Measurements from ENCODE around the gene DPP3.
A peak's percentile ranks its signal among the peaks of the same experiment; 100 is the strongest.

The DPP3 gene

DNA sequence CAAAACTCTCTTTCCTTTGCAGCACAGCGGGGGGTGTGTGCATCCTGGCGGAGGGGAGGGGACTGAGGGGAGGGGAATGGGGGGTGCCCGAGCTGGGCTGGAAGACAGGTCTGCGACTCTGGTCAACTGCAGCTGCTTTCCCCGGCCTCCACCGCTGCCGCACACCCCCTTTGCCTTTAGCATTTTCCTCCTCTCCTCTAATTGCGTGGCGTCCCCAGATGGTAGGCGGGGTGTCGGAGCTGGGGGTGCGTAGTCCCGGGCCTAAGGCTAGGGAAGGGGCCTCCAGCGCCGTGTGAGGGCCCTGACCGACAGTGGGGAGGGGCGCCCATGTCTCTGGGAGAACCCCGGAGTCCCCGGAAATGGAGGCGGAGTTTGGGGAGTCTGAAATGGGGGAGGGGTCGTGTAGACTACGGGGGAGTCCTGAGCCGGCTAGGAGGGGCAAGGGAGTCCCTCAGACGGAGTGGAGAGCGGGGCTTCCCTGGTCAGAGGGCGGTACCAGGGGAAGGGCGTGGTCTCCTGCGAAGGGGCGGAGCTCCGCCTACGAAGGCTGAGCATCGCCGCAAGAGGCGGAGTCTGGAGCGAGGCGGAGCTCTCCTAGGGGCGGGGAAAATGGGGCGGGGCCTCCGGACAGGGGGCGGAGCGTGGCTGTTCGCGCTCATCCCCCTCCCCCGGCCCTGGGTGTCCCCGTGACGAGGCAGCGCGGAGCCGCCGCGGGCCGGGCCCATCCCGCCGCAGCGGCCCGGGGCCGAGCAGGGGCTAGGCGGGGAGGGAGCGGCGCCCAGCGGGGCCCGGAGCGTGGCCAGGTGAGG is 13.8 kb upstream of the DPP3 start, which contains the start of gene PELI3:
Gene PELI3 (plus strand): TSS at position 681 of the 809 bp plus-strand sequence. CDS start 1,224 bp downstream, outside the sequence.
- Histone ChIP-seq H3K4me1 (ENCODE audit: control insufficient read depth, insufficient read depth, low read length) (peaks cover 6% of the 10 kb centered on the region), H3K27me3 (ENCODE audit: control insufficient read depth, insufficient read depth, low read length) (peaks cover 7% of the 10 kb centered on the region), H3K4me3 (ENCODE audit: low read length) (peak within 1 kb of the TSS; percentile 77), H3K36me3 (ENCODE audit: insufficient read depth, low read length) (no peaks in the 10 kb centered on the region), H3K9me3 (replicated peaks; ENCODE audit: low read length) (no peaks in the 10 kb centered on the region), H3K4me2 (ENCODE audit: low read length) (peak within 1 kb of the TSS; percentile 92), H3K9ac (ENCODE audit: low read depth, low read length) (peak within 1 kb of the TSS; percentile 82)

DNA sequence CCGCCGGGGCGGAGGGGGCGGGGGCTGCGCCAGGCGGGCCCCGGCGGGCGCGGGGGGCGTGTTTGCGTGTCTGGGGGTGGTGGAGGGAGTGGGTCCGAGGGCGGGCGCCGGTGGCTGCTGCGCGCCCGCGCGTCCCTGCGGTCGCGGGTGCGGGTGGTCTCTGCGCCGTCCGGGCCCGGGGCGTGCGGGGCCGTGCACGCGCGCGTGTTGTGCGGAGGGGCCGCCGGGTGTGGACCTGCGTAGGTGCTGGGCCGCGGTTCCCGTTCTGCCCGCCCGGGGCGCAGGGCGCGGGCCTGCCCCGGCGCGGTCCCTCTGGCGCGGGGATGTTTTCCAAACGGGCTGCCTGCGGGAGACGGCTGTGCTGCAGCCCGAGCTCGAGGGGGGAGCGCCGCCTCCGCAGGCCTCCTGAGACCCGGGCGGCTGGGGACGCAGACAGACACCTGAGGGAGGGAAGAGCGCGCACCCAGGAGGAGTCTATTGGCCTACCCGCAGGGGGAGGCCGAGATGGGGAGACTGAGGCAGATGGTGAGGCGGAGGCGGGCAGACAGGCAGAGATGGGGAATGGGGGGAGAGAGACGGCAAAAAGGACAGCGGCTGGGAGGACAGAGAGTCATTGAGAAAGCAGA is 13.1 kb upstream of the DPP3 start:
- Histone ChIP-seq H3K4me3 (ENCODE audit: low read length) (peak overlapping the region; percentile 77), H3K9ac (ENCODE audit: low read depth, low read length) (peak overlapping the region; percentile 67), H3K9me3 (replicated peaks; ENCODE audit: low read length) (no peaks in the 10 kb centered on the region), H3K4me2 (ENCODE audit: low read length) (peak overlapping the region; percentile 92), H3K27me3 (ENCODE audit: control insufficient read depth, insufficient read depth, low read length) (peaks cover 7% of the 10 kb centered on the region), H3K4me1 (ENCODE audit: control insufficient read depth, insufficient read depth, low read length) (peaks cover 6% of the 10 kb centered on the region), H3K36me3 (ENCODE audit: insufficient read depth, low read length) (no peaks in the 10 kb centered on the region)

DNA sequence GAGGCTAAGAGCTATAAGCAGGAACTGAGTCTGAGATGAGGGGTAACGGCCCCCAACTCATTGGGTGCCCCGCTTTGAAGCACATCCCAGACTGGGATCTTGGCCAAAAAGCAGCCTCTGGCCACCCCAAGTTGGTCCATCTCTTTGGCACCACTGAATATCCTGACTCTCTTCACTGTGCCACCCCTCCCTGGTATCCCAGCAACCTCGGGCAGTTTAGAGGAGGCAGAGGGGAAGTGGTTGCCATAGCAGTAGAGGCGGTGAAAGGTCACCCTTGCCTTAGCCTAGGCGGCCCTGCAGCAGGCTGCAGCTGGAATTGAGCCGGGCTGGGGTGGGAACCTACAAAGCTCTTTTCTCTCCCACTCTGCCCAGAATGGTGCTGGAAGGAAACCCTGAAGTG is 12.5 kb upstream of the DPP3 start:
- Histone ChIP-seq H3K4me3 (ENCODE audit: low read length) (peak overlapping the region; percentile 77), H3K9me3 (replicated peaks; ENCODE audit: low read length) (no peaks in the 10 kb centered on the region), H3K9ac (ENCODE audit: low read depth, low read length) (peak overlapping the region; percentile 67)

GRCh38 chr11:66468691-66469090 is 11.5 kb upstream of the DPP3 start:
- Histone ChIP-seq H3K27me3 (ENCODE audit: control insufficient read depth, insufficient read depth, low read length) (peaks cover 7% of the 10 kb centered on the region), H3K9me3 (replicated peaks; ENCODE audit: low read length) (no peaks in the 10 kb centered on the region), H3K4me3 (ENCODE audit: low read length) (no peak overlapping the region), H3K9ac (ENCODE audit: low read depth, low read length) (no peak overlapping the region), H3K4me1 (ENCODE audit: control insufficient read depth, insufficient read depth, low read length) (peaks cover 6% of the 10 kb centered on the region), H3K4me2 (ENCODE audit: low read length) (no peak overlapping the region), H3K36me3 (ENCODE audit: insufficient read depth, low read length) (no peaks in the 10 kb centered on the region)

More for the DNA sequence above, 12.5 kb upstream of the DPP3 start:
- peak overlapping the region; percentile 92 for H3K4me2 ChIP-seq (ENCODE audit: low read length)
- no peaks in the 10 kb centered on the region for H3K36me3 ChIP-seq (ENCODE audit: insufficient read depth, low read length)
- H3K4me1 ChIP-seq (ENCODE audit: control insufficient read depth, insufficient read depth, low read length), result peaks cover 6% of the 10 kb centered on the region
- H3K27me3 ChIP-seq (ENCODE audit: control insufficient read depth, insufficient read depth, low read length), result peaks cover 7% of the 10 kb centered on the region

DNA sequence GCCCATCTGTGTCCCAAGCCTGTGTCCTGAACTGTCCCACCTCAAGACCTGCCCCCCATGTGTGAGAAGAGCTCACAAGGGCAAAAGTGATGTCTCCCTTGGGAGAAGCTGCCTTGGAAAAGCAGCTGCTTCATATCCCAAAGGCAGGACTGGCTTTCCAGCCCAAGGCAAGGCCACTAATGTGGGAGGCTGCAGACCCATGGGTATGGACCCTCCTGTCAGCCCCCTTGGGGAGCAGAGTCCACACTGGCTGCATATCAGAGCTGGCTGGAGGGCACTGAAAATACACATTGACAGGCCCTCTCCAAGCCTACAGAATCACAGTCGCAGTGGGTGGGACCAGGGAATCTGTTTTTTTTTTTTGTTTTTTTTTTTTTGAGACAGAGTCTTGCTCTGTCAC is 10.8 kb upstream of the DPP3 start:
- Histone ChIP-seq H3K9ac (ENCODE audit: low read depth, low read length) (no peak overlapping the region), H3K36me3 (ENCODE audit: insufficient read depth, low read length) (peaks cover 3% of the 10 kb centered on the region), H3K9me3 (replicated peaks; ENCODE audit: low read length) (no peaks in the 10 kb centered on the region), H3K4me2 (ENCODE audit: low read length) (no peak overlapping the region), H3K4me1 (ENCODE audit: control insufficient read depth, insufficient read depth, low read length) (peaks cover 6% of the 10 kb centered on the region), H3K27me3 (ENCODE audit: control insufficient read depth, insufficient read depth, low read length) (peaks cover 7% of the 10 kb centered on the region), H3K4me3 (ENCODE audit: low read length) (no peak overlapping the region)

DNA sequence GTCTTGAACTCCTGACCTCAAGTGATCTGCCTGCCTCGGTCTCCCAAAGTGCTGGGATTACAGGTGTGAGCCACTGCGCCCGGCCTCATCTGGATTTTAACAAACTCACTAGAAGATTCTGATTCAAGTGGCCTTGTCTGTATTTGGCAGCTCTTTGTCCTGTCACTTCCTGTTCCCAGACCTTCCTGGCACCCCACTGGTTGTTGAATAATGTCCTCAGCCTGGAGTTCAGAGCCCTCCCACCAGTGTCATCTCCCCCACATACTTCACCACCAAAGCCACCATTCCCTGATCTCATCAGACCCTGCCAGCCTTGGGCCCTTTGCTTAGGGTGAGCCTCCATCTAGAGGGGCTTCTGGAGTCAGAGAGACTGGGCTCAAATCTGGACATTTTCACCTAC is 10.2 kb upstream of the DPP3 start:
- H3K9me3 ChIP-seq (replicated peaks; ENCODE audit: low read length), result no peaks in the 10 kb centered on the region
- H3K4me3 ChIP-seq (ENCODE audit: low read length), result no peak overlapping the region
- H3K9ac ChIP-seq (ENCODE audit: low read depth, low read length), result no peak overlapping the region
- H3K27me3 ChIP-seq (ENCODE audit: control insufficient read depth, insufficient read depth, low read length), result peaks cover 3% of the 10 kb centered on the region
- H3K36me3 ChIP-seq (ENCODE audit: insufficient read depth, low read length), result peaks cover 3% of the 10 kb centered on the region
- H3K4me2 ChIP-seq (ENCODE audit: low read length), result no peak overlapping the region
- H3K4me1 ChIP-seq (ENCODE audit: control insufficient read depth, insufficient read depth, low read length), result peaks cover 6% of the 10 kb centered on the region

DNA sequence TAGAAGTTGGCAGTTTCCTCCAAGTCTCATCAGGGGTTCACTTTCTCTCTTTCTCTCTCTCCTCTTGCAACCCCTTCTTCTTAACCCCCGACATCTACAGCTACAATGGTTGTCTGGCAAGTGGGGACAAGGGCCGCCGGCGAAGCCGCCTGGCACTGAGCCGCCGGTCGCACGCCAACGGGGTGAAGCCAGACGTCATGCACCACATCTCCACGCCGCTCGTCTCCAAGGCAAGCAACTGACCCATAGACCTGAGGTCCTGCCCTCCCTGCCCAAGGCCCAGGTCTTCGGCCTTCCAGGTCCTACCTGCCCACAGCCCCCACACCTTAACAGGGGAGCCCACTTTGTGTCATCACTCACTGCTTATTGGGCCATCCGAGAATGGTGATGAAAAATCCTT is 9.1 kb upstream of the DPP3 start:
- Histone ChIP-seq H3K27me3 (ENCODE audit: control insufficient read depth, insufficient read depth, low read length) (no peaks in the 10 kb centered on the region), H3K9me3 (replicated peaks; ENCODE audit: low read length) (no peaks in the 10 kb centered on the region), H3K36me3 (ENCODE audit: insufficient read depth, low read length) (peaks cover 3% of the 10 kb centered on the region), H3K4me2 (ENCODE audit: low read length) (no peak overlapping the region), H3K4me3 (ENCODE audit: low read length) (no peak overlapping the region), H3K9ac (ENCODE audit: low read depth, low read length) (no peak overlapping the region), H3K4me1 (ENCODE audit: control insufficient read depth, insufficient read depth, low read length) (peaks cover 6% of the 10 kb centered on the region)

GRCh38 chr11:66472054-66472453 is 8.2 kb upstream of the DPP3 start:
- no peak overlapping the region for H3K4me2 ChIP-seq (ENCODE audit: low read length)
- peaks cover 6% of the 10 kb centered on the region for H3K4me1 ChIP-seq (ENCODE audit: control insufficient read depth, insufficient read depth, low read length)
- no peak overlapping the region for H3K4me3 ChIP-seq (ENCODE audit: low read length)
- H3K27me3 ChIP-seq (ENCODE audit: control insufficient read depth, insufficient read depth, low read length), result no peaks in the 10 kb centered on the region
- no peak overlapping the region for H3K9ac ChIP-seq (ENCODE audit: low read depth, low read length)
- H3K9me3 ChIP-seq (replicated peaks; ENCODE audit: low read length), result no peaks in the 10 kb centered on the region
- peaks cover 3% of the 10 kb centered on the region for H3K36me3 ChIP-seq (ENCODE audit: insufficient read depth, low read length)

DNA sequence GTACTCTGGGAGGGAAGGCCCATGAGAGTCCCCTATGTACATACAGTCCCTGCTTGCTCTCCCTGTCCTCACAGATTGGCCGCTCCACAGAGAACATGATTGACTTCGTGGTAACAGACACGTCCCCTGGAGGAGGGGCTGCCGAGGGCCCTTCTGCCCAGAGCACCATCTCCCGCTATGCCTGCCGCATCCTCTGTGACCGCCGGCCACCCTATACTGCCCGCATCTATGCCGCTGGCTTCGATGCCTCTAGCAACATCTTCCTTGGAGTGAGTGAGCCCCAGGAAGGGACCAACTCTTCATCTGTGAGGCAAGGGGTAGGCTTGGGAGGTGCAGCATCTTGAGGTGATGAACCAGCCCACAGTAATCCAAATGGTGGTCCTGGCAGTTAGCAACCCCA is 7.1 kb upstream of the DPP3 start:
- no peak overlapping the region for H3K9ac ChIP-seq (ENCODE audit: low read depth, low read length)
- peaks cover 3% of the 10 kb centered on the region for H3K36me3 ChIP-seq (ENCODE audit: insufficient read depth, low read length)
- no peaks in the 10 kb centered on the region for H3K27me3 ChIP-seq (ENCODE audit: control insufficient read depth, insufficient read depth, low read length)
- H3K9me3 ChIP-seq (replicated peaks; ENCODE audit: low read length), result no peaks in the 10 kb centered on the region
- no peak overlapping the region for H3K4me2 ChIP-seq (ENCODE audit: low read length)
- no peak overlapping the region for H3K4me3 ChIP-seq (ENCODE audit: low read length)
- no peaks in the 10 kb centered on the region for H3K4me1 ChIP-seq (ENCODE audit: control insufficient read depth, insufficient read depth, low read length)

DNA sequence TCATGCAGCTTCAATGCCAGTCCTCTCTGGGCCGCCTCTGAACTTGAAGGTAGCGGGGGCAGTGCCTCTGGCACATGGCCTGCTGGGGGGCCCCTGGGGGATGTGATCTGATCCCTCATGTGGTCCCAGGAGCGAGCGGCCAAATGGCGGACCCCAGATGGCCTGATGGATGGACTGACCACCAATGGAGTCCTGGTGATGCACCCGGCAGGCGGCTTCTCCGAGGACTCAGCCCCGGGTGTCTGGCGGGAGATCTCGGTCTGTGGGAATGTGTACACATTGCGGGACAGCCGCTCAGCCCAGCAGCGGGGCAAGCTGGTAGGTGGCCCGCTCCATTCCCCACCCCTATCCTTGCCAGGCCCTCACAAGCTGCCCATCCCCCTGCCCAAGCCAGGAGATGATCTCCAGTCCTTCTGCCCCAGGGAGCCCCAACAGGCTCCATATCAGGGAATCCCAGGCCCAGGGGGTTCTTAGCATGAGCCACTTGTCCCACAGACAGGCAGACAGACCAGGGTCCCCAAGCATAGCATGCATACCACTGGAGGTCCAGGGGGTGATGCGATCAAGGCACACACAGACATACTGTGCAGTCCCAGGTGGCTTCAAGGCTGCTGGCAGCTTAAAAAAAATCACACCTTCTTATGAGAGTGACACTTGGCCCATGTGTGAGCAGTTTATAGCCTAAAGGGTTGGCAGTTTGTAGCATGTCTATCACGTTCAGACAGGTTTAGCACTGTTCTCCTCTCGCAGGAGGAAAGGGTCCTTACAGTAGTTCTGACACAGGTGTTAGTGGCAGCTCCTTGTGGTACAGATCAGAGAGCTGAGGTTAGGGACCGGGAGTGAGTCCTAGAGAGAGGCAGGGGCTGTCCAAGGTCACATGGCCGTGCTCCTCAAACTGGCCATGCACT is 6.4 kb upstream of the DPP3 start:
- H3K27me3 ChIP-seq (ENCODE audit: control insufficient read depth, insufficient read depth, low read length), result no peaks in the 10 kb centered on the region
- no peaks in the 10 kb centered on the region for H3K9me3 ChIP-seq (replicated peaks; ENCODE audit: low read length)
- peaks cover 3% of the 10 kb centered on the region for H3K4me1 ChIP-seq (ENCODE audit: control insufficient read depth, insufficient read depth, low read length)
- peaks cover 3% of the 10 kb centered on the region for H3K36me3 ChIP-seq (ENCODE audit: insufficient read depth, low read length)
- H3K4me3 ChIP-seq (ENCODE audit: low read length), result no peak overlapping the region
- no peak overlapping the region for H3K9ac ChIP-seq (ENCODE audit: low read depth, low read length)
- H3K4me2 ChIP-seq (ENCODE audit: low read length), result no peak overlapping the region
